Left lung (tissue), 10 donors: ENCODE data around the gene TCERG1. TPM values are rescaled to one million over a fixed set of nuclear protein-coding genes. Genes with fewer than 3 reads are reported as not detected.

Experiments
- ATAC-seq: fragments of 200-7000 bp; cut with Tn5 transposase; one replicate; pipeline ENCODE4 v1.9.1; 2020; ENCODE audit warnings: moderate library complexity
- DNase-seq, 4 donors: peaks; one replicate each; pipeline ENCODE4 v3.0.0-alpha.2; 2013 to 2020
- H3K27ac ChIP-seq, 2 donors: fragments of 200-600 bp; sonication (generic) in 1 of 2; one replicate each; pipeline versions ENCODE4 v1.5.0 to v1.8.0; 2020 to 2021
- H3K27me3 ChIP-seq, 2 donors: fragments of 200-600 bp; sonication (generic) in 1 of 2; one replicate each; pipeline versions ENCODE4 v1.5.0 to v1.8.0; 2020 to 2021
- H3K36me3 ChIP-seq, 2 donors: fragments of 200-600 bp; sonication (generic) in 1 of 2; one replicate each; pipeline versions ENCODE4 v1.5.0 to v1.8.0; 2020 to 2021
- H3K4me1 ChIP-seq, 2 donors: fragments of 200-600 bp; one replicate each; pipeline ENCODE4 v1.8.0; 2021
- H3K4me3 ChIP-seq, 2 donors: fragments of 200-600 bp; sonication (generic) in 1 of 2; one replicate each; pipeline versions ENCODE4 v1.5.0 to v1.8.0; 2020 to 2021; ENCODE audit warnings: mild to moderate bottlenecking in 1 of 2
- H3K9me3 ChIP-seq, 2 donors: fragments of 200-600 bp; sonication (generic) in 1 of 2; one replicate each; pipeline versions ENCODE4 v1.5.0 to v1.8.0; 2020 to 2021
- intact Hi-C, 2 donors: fragments of 100-400 bp; cut with DNase I; formaldehyde crosslinking; loops; one replicate each; pipeline versions ENCODE4 v1.11.2 to v1.14.2; 2022
- polyA plus RNA-seq, 6 donors: library from polyadenylated mRNA; unstranded; fragments of 120-200 nt; gene quantifications; one replicate each; pipeline ENCODE4 v1.2.1, GENCODE V29; 2013; ENCODE audit not compliant: insufficient read length in 6 of 6
- total RNA-seq, 2 donors: library from RNA; stranded (reverse); fragmentation: NEBNext Ultra II Directional; extraction: Animal tissue kit (Norgen Biotek cat#: 25700); gene quantifications; one replicate each; pipeline ENCODE4 v1.2.1, GENCODE V29; 2021
- TF ChIP-seq, protein P1 (sequence below), 2 donors: fragments of 200-600 bp; sonication (generic) in 1 of 2; IDR thresholded peaks; one replicate each; pipeline versions ENCODE4 v1.5.0 to v1.8.0; 2021; ENCODE audit warnings: antibody characterized with exemption in 2 of 2
- donor health status: DM: no; HTN: yes; CAD: no.
- donor health status: DM: no; HTN: no; CAD: no.

TCERG1 gene
- total and polyA plus RNA-seq, 8 donors = 34.0 to 163 (median 145) TPM

DNA sequence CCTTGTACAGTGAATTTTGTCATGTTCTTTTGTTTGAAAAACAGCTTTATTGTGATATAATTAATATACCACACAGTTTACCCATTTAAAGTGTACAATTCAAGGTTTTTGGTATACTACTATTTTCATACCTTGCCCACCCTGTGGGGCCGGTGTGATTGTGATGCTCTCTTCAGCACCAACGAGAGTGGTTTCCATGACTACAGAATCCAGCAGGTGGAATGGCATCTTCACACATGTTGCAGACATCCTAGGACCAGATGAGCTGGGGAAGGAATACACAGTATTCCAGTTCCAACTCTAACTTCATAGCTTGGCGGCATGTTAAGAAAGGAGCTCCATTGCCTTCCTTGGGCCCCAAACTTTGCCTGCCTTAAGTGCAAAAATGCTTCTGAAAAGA lies 76.6 kb downstream of the TCERG1 start:
- no peaks in the 10 kb centered on the region for H3K4me1 ChIP-seq
- H3K4me3 ChIP-seq = no peak overlapping the region
- no peak overlapping the region for H3K27ac ChIP-seq
- H3K36me3 ChIP-seq = no peaks in the 10 kb centered on the region
- H3K27me3 ChIP-seq = no peaks in the 10 kb centered on the region
- DNase-seq (no peak), ATAC-seq (no peak)
- intact Hi-C loops = no loop called here
- TF ChIP-seq, protein P1, sequence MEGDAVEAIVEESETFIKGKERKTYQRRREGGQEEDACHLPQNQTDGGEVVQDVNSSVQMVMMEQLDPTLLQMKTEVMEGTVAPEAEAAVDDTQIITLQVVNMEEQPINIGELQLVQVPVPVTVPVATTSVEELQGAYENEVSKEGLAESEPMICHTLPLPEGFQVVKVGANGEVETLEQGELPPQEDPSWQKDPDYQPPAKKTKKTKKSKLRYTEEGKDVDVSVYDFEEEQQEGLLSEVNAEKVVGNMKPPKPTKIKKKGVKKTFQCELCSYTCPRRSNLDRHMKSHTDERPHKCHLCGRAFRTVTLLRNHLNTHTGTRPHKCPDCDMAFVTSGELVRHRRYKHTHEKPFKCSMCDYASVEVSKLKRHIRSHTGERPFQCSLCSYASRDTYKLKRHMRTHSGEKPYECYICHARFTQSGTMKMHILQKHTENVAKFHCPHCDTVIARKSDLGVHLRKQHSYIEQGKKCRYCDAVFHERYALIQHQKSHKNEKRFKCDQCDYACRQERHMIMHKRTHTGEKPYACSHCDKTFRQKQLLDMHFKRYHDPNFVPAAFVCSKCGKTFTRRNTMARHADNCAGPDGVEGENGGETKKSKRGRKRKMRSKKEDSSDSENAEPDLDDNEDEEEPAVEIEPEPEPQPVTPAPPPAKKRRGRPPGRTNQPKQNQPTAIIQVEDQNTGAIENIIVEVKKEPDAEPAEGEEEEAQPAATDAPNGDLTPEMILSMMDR (IDR thresholded peaks at IDR 0.05) = no peak
- H3K9me3 ChIP-seq = no peaks in the 10 kb centered on the region

DNA sequence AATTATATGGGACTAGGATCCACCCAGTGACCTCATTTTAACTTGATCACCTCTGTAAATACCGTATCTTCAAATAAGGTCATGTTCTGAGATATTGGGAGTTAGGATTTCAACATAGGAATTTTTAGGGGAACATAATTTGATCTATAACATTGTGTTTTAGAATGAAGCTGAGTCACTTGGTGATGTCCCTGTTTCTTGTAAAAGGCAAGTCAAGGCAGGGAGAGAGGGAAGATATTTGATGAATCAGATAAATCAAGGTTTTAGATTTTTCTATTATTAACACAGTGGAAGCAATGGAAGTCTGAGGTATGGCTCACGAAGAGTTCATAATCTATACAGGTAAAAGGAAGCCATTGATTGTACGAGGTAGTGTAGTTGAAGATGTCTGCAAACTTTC lies 80.7 kb downstream of the TCERG1 start:
- H3K27me3 ChIP-seq = no peaks in the 10 kb centered on the region
- DNase-seq (no peak), ATAC-seq (no peak)
- H3K4me1 ChIP-seq = no peaks in the 10 kb centered on the region
- H3K27ac ChIP-seq = no peak overlapping the region
- no peaks in the 10 kb centered on the region for H3K9me3 ChIP-seq
- H3K4me3 ChIP-seq = no peak overlapping the region
- intact Hi-C loops = no loop called here
- H3K36me3 ChIP-seq = no peaks in the 10 kb centered on the region
- TF ChIP-seq, protein P1 (IDR thresholded peaks at IDR 0.05) = no peak

DNA sequence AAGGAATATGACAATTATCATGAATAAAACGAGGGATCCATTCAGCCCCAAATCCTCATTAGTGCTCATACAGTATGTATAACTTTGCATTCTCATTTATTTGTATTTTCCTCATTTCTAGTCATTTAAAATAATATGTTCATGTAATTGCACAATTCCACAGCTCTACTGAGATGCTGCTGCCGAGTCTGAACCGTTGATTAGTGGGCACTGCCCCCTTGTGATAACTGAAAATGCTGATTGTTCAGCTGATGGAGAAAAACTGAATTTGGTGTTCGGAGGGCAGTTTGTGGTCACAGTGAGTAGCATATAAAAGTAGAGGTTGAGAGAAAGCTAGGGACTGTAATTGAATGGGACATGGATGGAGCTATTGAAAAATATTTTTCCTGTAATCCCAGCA lies 81.1 kb downstream of the TCERG1 start:
- H3K36me3 ChIP-seq = no peaks in the 10 kb centered on the region
- H3K4me3 ChIP-seq = no peak overlapping the region
- TF ChIP-seq, protein P1 (IDR thresholded peaks at IDR 0.05) = no peak
- ATAC-seq (no peak), DNase-seq (no peak)
- no peaks in the 10 kb centered on the region for H3K27me3 ChIP-seq
- no peaks in the 10 kb centered on the region for H3K9me3 ChIP-seq
- intact Hi-C loops = no loop called here
- H3K27ac ChIP-seq = no peak overlapping the region
- H3K4me1 ChIP-seq = no peaks in the 10 kb centered on the region

DNA sequence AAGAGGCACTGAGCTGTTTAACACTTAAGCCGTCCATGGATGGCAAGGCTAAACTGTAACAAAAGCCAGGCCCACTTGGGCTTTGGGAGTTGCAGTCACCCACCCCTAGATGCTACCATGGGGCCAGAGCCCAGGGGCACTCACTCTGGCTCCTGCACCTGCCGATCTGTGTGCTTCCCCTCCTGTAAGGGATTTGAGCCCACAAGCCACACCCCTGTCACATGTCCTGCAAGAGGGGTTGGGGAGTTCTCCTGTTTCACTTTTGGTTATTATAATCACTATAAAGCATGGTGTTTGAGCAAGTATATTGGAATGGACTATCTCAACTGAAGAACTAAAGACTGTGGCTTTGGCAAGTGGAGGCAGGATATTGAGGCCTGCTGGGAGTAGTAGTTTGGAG lies 82.9 kb downstream of the TCERG1 start:
- ATAC-seq = no peak
- Histone ChIP-seq H3K9me3 (no peaks in the 10 kb centered on the region), H3K36me3 (no peaks in the 10 kb centered on the region), H3K4me3 (no peak overlapping the region), H3K4me1 (no peaks in the 10 kb centered on the region), H3K27ac (no peak overlapping the region), H3K27me3 (no peaks in the 10 kb centered on the region)
- intact Hi-C loops = no loop called here
- TF ChIP-seq, protein P1 (IDR thresholded peaks at IDR 0.05) = no peak
- DNase-seq = no peak

DNA sequence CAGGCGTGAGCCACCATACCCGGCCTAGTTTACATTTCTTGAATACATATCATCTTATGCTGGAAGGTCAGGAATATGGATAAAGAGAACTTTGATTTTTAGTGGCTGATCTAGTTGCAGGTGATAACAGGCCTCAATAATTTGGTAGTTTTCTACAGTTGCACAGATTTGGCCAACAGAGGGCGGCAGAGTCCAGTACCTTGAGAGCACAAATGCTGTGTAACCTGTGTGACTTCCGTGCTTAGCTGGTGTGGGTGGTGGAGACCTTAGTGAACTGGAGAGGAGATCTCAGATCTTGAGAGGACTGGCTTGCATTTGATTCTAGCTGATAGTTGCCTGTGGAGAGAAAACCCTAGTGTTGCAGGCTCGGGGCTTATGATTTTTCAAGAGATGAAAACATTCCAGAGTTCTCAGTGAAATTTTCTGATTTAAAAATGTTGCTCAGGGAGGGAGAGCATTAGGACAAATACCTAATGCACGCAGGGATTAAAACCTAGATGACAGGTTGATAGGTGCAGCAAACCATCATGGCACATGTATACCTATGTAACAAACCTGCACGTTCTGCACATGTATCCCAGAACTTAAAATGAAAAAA lies 86.2 kb downstream of the TCERG1 start:
- Histone ChIP-seq H3K36me3 (no peaks in the 10 kb centered on the region), H3K27me3 (no peaks in the 10 kb centered on the region), H3K9me3 (no peaks in the 10 kb centered on the region), H3K4me3 (no peak overlapping the region), H3K4me1 (no peaks in the 10 kb centered on the region), H3K27ac (no peak overlapping the region)
- intact Hi-C loops = no loop called here
- TF ChIP-seq, protein P1 (IDR thresholded peaks at IDR 0.05) = peak; percentile 61 to 67
- ATAC-seq (peak; percentile 98), DNase-seq (peak in 3 of 4 donors; percentile 32 to 53 (median 39))
